Common myeloid progenitor, CD34-positive (primary cell): ENCODE results near the gene ITPK1.
A peak's percentile ranks its signal among the peaks of the same experiment; 100 is the strongest.

Experiments
- CTCF ChIA-PET: fragments of 350-600 bp; sonication (Branson Sonifier 250); formaldehyde crosslinking; loops from one replicate; lab custom pipeline; 2021; ENCODE audit warnings: antibody characterized with exemption; lab: Charles Lee
- POLR2A ChIA-PET: fragments of 350-600 bp; sonication (Branson Sonifier 250); formaldehyde crosslinking; loops from one replicate; lab custom pipeline; 2021; ENCODE audit warnings: antibody characterized with exemption; lab: Charles Lee
- DNase-seq, 3 donors: peaks; one replicate each; pipeline versions ENCODE4 v3.0.0 to v3.0.0-alpha.2; 2013
- H3K27ac ChIP-seq, 2 experiments: 1 replicate in 1 of 2; 2 replicates in 1 of 2; pipeline ENCODE4 v1.7.0; 2013; ENCODE audit warnings: inconsistent platforms in 2 of 2, low read length in 2 of 2, mild to moderate bottlenecking in 2 of 2, low read depth in 1 of 2, moderate library complexity in 1 of 2; ENCODE audit not compliant: severe bottlenecking in 2 of 2, insufficient read depth in 1 of 2, poor library complexity in 1 of 2
- H3K27me3 ChIP-seq, 5 experiments: replicated peaks in 2 of 5; 1 replicate in 3 of 5; 2 replicates in 2 of 5; pipeline versions ENCODE4 v1.6.1 to v1.7.0; 2013; ENCODE audit warnings: low read length in 4 of 5, mild to moderate bottlenecking in 2 of 5, moderate library complexity in 2 of 5, inconsistent platforms in 1 of 5; ENCODE audit not compliant: insufficient read depth in 5 of 5, control insufficient read depth in 4 of 5
- H3K36me3 ChIP-seq, 4 experiments: 1 replicate in 2 of 4; 2 replicates in 2 of 4; pipeline versions ENCODE4 v1.6.1 to v1.7.0; 2013; ENCODE audit warnings: low read length in 3 of 4, control low read depth in 1 of 4, mild to moderate bottlenecking in 1 of 4; ENCODE audit not compliant: control insufficient read depth in 4 of 4, insufficient read depth in 4 of 4
- H3K4me1 ChIP-seq, 4 experiments: 1 replicate in 3 of 4; 2 replicates in 1 of 4; pipeline versions ENCODE4 v1.6.1 to v1.7.1; 2013; ENCODE audit warnings: low read length in 3 of 4, mild to moderate bottlenecking in 3 of 4, control low read depth in 1 of 4, inconsistent platforms in 1 of 4, moderate library complexity in 1 of 4; ENCODE audit not compliant: control insufficient read depth in 4 of 4, insufficient read depth in 4 of 4; ENCODE audit errors: control extremely low read depth in 1 of 4
- H3K4me3 ChIP-seq, 7 experiments: 1 replicate in 4 of 7; 2 replicates in 3 of 7; pipeline versions ENCODE4 v1.5.1 to v1.7.0; 2013; ENCODE audit warnings: mild to moderate bottlenecking in 7 of 7, low read length in 6 of 7, moderate library complexity in 6 of 7, inconsistent platforms in 2 of 7, low read depth in 2 of 7, control low read depth in 1 of 7; ENCODE audit not compliant: insufficient read depth in 4 of 7, control insufficient read depth in 1 of 7; ENCODE audit errors: extremely low read depth in 1 of 7
- H3K9me3 ChIP-seq, 5 experiments: 1 replicate in 4 of 5; 2 replicates in 1 of 5; pipeline versions ENCODE4 v1.6.1 to v1.7.1; 2013; ENCODE audit warnings: low read length in 4 of 5, mild to moderate bottlenecking in 2 of 5, inconsistent platforms in 1 of 5, low read depth in 1 of 5, moderate library complexity in 1 of 5; ENCODE audit not compliant: control insufficient read depth in 4 of 5, insufficient read depth in 2 of 5; ENCODE audit errors: control extremely low read depth in 1 of 5
- WGBS: methylation state at CpG from one replicate; pipeline ENCODE4 v1.1.5; 2013; ENCODE audit not compliant: insufficient coverage; 5-methylcytosine and 5-hydroxymethylcytosine counted together

The ITPK1 gene

GRCh38 chr14:93059917-93060545 is 55.7 kb downstream of the ITPK1 start:
- Histone ChIP-seq H3K9me3 (no peaks in the 10 kb centered on the region), H3K4me3 (no peak overlapping the region), H3K27me3 (no peaks in the 10 kb centered on the region), H3K36me3 (peaks cover 0 to 6% (median under 1%) of the 10 kb centered on the region in 4 experiments), H3K27ac (no peak overlapping the region), H3K4me1 (peaks cover 4 to 25% (median 15%) of the 10 kb centered on the region in 4 experiments)
- peak in 1 of 3 donors; percentile 33 for DNase-seq
- ChIA-PET CTCF (interaction anchor here (0.8 to 1.6 kb wide), 6 partner anchors 11 to 53 kb away, joined by 3 to 5 read pairs (median 4); no protein-coding TSS in a partner anchor), POLR2A (no interaction called here)
- WGBS, result 65% methylated on average over 8 of the region's 9 CpGs

GRCh38 chr14:93059260-93059659 is 56.5 kb downstream of the ITPK1 start:
- H3K9me3 ChIP-seq, result no peaks in the 10 kb centered on the region
- H3K4me3 ChIP-seq, result no peak overlapping the region
- peaks cover 0 to 6% (median under 1%) of the 10 kb centered on the region in 4 experiments for H3K36me3 ChIP-seq
- no peak for DNase-seq
- WGBS, result 100% methylated on average over 3 of the region's 16 CpGs
- ChIA-PET POLR2A (no interaction called here), CTCF (no interaction called here)
- H3K27me3 ChIP-seq, result no peaks in the 10 kb centered on the region
- H3K4me1 ChIP-seq, result peaks cover 4 to 21% (median 14%) of the 10 kb centered on the region in 4 experiments
- H3K27ac ChIP-seq, result no peak overlapping the region

- H3K4me3 ChIP-seq, result no peak overlapping the region
- H3K4me1 ChIP-seq, result peaks cover 4 to 21% (median 14%) of the 10 kb centered on the region in 4 experiments
- H3K36me3 ChIP-seq, result peaks cover 0 to 6% (median under 1%) of the 10 kb centered on the region in 4 experiments
- POLR2A ChIA-PET, result interaction anchor here (0.6 kb wide), 1 partner anchor 34 kb away, joined by 3 read pairs; no protein-coding TSS in a partner anchor
- 95% methylated on average over 9 of the region's 14 CpGs for WGBS
- DNase-seq, result no peak
- H3K9me3 ChIP-seq, result no peaks in the 10 kb centered on the region
- no peak overlapping the region for H3K27ac ChIP-seq
- CTCF ChIA-PET, result interaction anchor here (1.5 kb wide), 1 partner anchor 27 kb away, joined by 3 read pairs; no protein-coding TSS in a partner anchor
- no peaks in the 10 kb centered on the region for H3K27me3 ChIP-seq
Measured at GRCh38 chr14:93057586-93058280, 58.0 kb downstream of the ITPK1 start.

- ChIA-PET CTCF (interaction anchor here (1.5 kb wide), 1 partner anchor 26 kb away, joined by 3 read pairs; no protein-coding TSS in a partner anchor), POLR2A (interaction anchor here (0.6 kb wide), 1 partner anchor 34 kb away, joined by 3 read pairs; no protein-coding TSS in a partner anchor)
Measured at GRCh38 chr14:93056840-93057585, 58.7 kb downstream of the ITPK1 start.

GRCh38 chr14:93056166-93056839 is 59.4 kb downstream of the ITPK1 start:
- peak; percentile 31 to 63 (median 60) for DNase-seq
- no peak overlapping the region for H3K27ac ChIP-seq
- ChIA-PET CTCF (interaction anchor here (1.0 to 1.1 kb wide), 2 partner anchors 8 to 9 kb away, joined by 3 read pairs; no protein-coding TSS in a partner anchor), POLR2A (no interaction called here)
- H3K27me3 ChIP-seq, result no peaks in the 10 kb centered on the region
- H3K4me3 ChIP-seq, result no peak overlapping the region
- WGBS, result 80% methylated on average over 5 of the region's 5 CpGs
- H3K4me1 ChIP-seq, result peaks cover 4 to 21% (median 14%) of the 10 kb centered on the region in 4 experiments
- peaks cover 0 to 9% (median 3%) of the 10 kb centered on the region in 4 experiments for H3K36me3 ChIP-seq
- H3K9me3 ChIP-seq, result no peaks in the 10 kb centered on the region

More at GRCh38 chr14:93056840-93057585, 58.7 kb downstream of the ITPK1 start:
- no peak overlapping the region for H3K27ac ChIP-seq
- peaks cover 4 to 21% (median 14%) of the 10 kb centered on the region in 4 experiments for H3K4me1 ChIP-seq
- 93% methylated on average over 14 of the region's 14 CpGs for WGBS
- H3K27me3 ChIP-seq, result no peaks in the 10 kb centered on the region
- H3K9me3 ChIP-seq, result no peaks in the 10 kb centered on the region
- peaks cover 0 to 6% (median under 1%) of the 10 kb centered on the region in 4 experiments for H3K36me3 ChIP-seq
- H3K4me3 ChIP-seq, result no peak overlapping the region
- no peak for DNase-seq

GRCh38 chr14:93055651-93056115 is 60.0 kb downstream of the ITPK1 start:
- no peaks in the 10 kb centered on the region for H3K27me3 ChIP-seq
- H3K9me3 ChIP-seq, result no peaks in the 10 kb centered on the region
- ChIA-PET POLR2A (no interaction called here), CTCF (interaction anchor here (1.0 to 1.1 kb wide), 2 partner anchors 9 kb away, joined by 3 read pairs; no protein-coding TSS in a partner anchor)
- peaks cover under 1 to 19% (median 11%) of the 10 kb centered on the region in 4 experiments for H3K4me1 ChIP-seq
- H3K4me3 ChIP-seq, result no peak overlapping the region
- DNase-seq, result no peak
- no peak overlapping the region for H3K27ac ChIP-seq
- WGBS, result 92% methylated on average over 8 of the region's 9 CpGs
- peaks cover 0 to 13% (median 5%) of the 10 kb centered on the region in 4 experiments for H3K36me3 ChIP-seq
